ENCODE measurements around the gene CPA5.

Gene CPA5

DNA sequence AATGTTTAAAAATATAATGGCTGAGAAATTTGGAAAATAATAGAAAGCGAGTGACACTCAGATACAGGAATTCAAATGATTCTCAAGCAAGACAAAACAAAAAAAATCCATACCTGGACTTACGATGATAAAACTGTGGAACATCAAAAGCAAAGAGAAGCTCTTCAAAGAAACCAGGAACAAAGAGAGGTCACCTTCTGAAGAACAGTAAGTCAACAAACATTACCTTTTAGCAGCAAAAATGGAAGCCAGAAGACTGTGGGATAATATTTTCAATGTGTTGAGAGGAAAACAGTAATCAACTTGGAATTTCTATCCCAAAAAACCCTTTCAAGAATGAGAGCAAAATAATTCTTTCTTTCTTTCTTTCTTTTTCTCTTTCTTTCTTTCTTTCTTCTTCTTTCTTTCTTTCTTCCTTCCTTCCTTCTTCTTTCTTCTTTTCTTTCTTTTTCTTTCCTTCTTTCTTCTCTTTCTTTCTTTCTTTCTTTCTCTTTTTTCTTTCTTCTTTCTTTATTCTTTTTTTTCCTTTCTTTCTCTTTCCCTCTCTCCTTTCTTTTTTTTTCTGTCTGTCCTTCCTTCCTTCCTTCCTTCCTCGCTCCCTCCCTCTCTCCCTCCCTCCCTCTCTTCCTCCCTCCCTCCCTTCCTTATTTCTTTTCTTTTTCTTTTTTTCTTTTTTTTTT, 1.8 kb upstream of the CPA5 start:
- Histone ChIP-seq H3K27me3 (ENCODE audit: low read depth) (no peaks in the 10 kb centered on the region), H3K36me3 (replicated peaks) (no peaks in the 10 kb centered on the region), H3K9me3 (no peaks in the 10 kb centered on the region), H3K4me3 (no peak overlapping the region), H3K4me1 (peaks cover 11% of the 10 kb centered on the region)
- DNase-seq (ENCODE audit: low spot score in 2 of 2), result no peak
- in situ Hi-C loops (cut with MboI; ENCODE audit: low sequenced_read_pairs), result no loop called here

DNA sequence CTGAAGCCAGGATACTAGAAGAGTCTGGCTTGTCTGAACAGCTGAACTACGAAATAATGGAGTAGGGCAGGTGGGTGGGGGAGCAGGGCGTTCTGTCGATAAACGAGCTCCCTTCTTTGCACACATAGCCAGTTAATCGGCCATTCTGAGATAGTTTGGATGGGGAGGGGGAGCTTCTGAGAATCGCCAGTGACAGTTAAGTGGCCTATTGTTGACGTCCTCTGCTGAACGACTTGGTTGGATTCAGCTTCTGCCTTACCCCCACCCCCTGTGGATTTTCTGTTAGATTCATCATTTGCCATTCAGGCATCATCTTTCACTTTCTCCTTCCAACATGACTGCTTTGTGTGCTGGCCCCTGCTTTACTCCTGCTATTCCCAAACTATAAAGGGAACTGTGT, 520 bp downstream of the CPA5 start:
- no peak for DNase-seq (ENCODE audit: low spot score in 2 of 2)
- no peak overlapping the region for H3K4me3 ChIP-seq
- in situ Hi-C loops (cut with MboI; ENCODE audit: low sequenced_read_pairs), result no loop called here
- no peaks in the 10 kb centered on the region for H3K36me3 ChIP-seq (replicated peaks)
- peaks cover 11% of the 10 kb centered on the region for H3K4me1 ChIP-seq
- no peaks in the 10 kb centered on the region for H3K9me3 ChIP-seq
- no peaks in the 10 kb centered on the region for H3K27me3 ChIP-seq (ENCODE audit: low read depth)

DNA sequence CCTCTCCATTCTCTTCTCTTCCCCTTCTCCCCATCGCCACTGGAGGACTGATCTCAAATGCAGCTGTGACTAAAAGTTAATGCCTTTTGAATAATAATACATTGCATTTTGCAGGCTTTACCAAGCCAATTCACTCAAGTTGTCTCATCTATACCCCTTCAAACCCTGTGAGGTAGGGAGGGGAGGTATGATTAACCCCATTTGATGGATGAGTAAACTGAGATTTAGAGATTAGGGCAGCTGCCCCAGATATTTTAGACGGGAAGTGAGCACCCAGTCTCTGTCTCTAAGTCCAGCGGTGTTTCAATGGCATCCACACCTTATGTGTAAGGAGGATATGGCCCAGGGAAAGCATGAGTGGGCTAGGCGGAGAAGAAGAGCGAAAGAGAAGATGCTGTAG, 1.1 kb downstream of the CPA5 start:
- no peaks in the 10 kb centered on the region for H3K36me3 ChIP-seq (replicated peaks)
- DNase-seq (ENCODE audit: low spot score in 2 of 2), result peak in 1 of 2 experiments; percentile 24
- H3K9me3 ChIP-seq, result no peaks in the 10 kb centered on the region
- peaks cover 11% of the 10 kb centered on the region for H3K4me1 ChIP-seq
- in situ Hi-C loops (cut with MboI; ENCODE audit: low sequenced_read_pairs), result no loop called here
- H3K4me3 ChIP-seq, result no peak overlapping the region
- H3K27me3 ChIP-seq (ENCODE audit: low read depth), result no peaks in the 10 kb centered on the region

GRCh38 chr7:130346177-130346905, 1.7 kb downstream of the CPA5 start:
- Histone ChIP-seq H3K9me3 (no peaks in the 10 kb centered on the region), H3K4me3 (no peak overlapping the region), H3K4me1 (peaks cover 11% of the 10 kb centered on the region), H3K27me3 (ENCODE audit: low read depth) (no peaks in the 10 kb centered on the region), H3K36me3 (replicated peaks) (no peaks in the 10 kb centered on the region)
- no peak for DNase-seq (ENCODE audit: low spot score in 2 of 2)
- in situ Hi-C loops (cut with MboI; ENCODE audit: low sequenced_read_pairs), result no loop called here

- no peaks in the 10 kb centered on the region for H3K36me3 ChIP-seq (replicated peaks)
- peaks cover 11% of the 10 kb centered on the region for H3K4me1 ChIP-seq
- in situ Hi-C loops (cut with MboI; ENCODE audit: low sequenced_read_pairs), result no loop called here
- H3K4me3 ChIP-seq, result no peak overlapping the region
- no peaks in the 10 kb centered on the region for H3K27me3 ChIP-seq (ENCODE audit: low read depth)
- no peaks in the 10 kb centered on the region for H3K9me3 ChIP-seq
- no peak for DNase-seq (ENCODE audit: low spot score in 2 of 2)
These were observed 2.3 kb downstream of the CPA5 start for GRCh38 chr7:130346941-130347340.

DNA sequence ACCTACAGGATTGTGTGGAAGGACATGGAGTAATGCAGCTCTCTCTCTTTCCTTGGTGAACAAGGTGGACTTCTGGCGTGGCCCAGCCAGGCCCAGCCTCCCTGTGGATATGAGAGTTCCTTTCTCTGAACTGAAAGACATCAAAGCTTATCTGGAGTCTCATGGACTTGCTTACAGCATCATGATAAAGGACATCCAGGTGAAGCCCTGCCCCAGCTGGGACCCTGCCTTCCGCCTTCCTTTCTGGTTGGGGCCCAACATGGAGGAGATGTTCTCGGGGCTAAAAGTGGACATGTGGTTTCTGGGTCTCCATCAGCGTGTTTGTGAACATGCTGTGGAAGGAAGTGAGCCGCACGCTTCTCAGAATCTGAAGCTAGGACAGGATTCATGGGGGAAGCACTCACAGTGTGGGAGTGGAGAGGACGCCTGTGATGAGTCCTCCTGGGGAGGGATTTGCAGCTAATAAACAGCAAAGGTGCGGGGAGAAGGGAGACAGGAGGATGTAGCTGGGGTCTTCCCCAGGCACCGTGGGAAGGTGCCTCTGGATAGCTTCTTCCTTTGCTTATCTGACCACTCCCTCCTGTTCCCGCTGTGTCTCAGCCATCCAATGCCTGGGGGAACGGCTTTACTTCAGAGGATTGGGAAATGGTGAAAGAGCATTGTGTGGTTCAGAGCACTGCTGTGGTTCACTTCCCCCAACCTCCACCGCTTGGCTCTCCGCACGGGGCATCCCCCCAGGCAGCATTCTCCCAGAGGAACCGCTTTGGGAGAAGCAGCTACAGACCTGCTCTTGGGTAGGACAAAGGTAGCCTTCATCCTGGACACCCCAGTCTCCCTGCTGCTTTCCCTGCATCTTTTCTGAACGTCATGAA, 5.5 kb downstream of the CPA5 start:
- Histone ChIP-seq H3K4me1 (peaks cover 4% of the 10 kb centered on the region), H3K27me3 (ENCODE audit: low read depth) (no peaks in the 10 kb centered on the region), H3K9me3 (no peaks in the 10 kb centered on the region), H3K36me3 (replicated peaks) (no peaks in the 10 kb centered on the region), H3K4me3 (no peak overlapping the region)
- no peak for DNase-seq (ENCODE audit: low spot score in 2 of 2)
- in situ Hi-C loops (cut with MboI; ENCODE audit: low sequenced_read_pairs), result no loop called here

DNA sequence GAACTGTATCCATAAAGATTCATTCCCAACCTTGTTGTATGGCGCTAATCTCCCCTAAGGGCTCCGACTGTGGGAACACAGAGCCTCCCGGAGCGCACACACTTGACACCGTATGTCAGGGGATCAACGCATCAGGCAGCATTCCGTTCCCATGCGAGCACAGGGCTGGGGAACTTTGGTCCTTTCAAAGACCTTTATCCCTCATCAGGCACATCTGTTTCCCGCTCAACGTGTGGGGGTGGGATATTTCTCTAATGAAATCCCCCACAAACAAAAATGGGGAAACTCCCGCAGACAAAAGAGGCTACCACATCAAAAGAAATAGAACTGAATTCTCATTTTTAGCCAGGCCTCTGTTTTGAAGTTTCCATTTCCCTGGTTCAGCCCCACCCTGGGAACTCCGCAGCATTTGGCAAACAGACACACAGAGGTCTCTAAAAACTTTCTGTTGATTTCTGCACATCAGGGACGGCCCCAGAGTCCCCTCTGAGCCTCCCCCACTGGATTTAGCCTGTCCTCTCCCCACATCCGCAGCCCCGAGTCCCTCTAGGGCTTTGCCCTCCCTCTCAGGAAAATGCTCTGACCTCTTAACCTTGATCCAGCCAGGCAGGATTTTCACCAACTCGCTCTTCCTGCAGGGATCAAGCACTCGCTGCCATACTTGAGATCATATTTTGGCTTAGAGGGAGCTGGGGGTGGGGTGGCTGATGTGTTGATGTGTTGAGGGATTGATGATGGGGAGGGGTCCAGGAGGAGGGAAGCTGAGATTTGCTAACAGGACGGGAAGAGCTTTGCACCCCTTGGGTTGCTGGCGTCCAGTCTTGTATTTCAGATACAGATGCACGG, 6.6 kb downstream of the CPA5 start:
- Histone ChIP-seq H3K27me3 (ENCODE audit: low read depth) (no peaks in the 10 kb centered on the region), H3K4me1 (no peaks in the 10 kb centered on the region), H3K4me3 (no peak overlapping the region), H3K9me3 (no peaks in the 10 kb centered on the region), H3K36me3 (replicated peaks) (no peaks in the 10 kb centered on the region)
- in situ Hi-C loops (cut with MboI; ENCODE audit: low sequenced_read_pairs), result no loop called here
- DNase-seq (ENCODE audit: low spot score in 2 of 2), result no peak

DNA sequence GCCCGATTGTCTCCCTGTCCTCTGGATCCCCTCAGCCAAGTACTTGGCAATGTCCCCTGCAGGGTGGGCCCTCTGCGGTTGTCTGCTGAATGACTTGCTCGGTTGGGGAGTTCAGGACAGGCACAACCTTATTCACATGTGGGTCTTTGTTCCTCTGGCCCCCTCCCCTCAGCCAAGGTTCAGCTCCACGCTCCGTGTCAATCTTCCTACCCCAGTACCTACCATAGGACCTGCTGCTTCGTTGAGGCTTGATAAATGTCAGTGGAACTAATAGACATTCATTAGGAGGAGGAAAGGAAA, 7.1 kb downstream of the CPA5 start:
- Histone ChIP-seq H3K9me3 (no peaks in the 10 kb centered on the region), H3K4me3 (no peak overlapping the region), H3K4me1 (no peaks in the 10 kb centered on the region), H3K36me3 (replicated peaks) (no peaks in the 10 kb centered on the region), H3K27me3 (ENCODE audit: low read depth) (no peaks in the 10 kb centered on the region)
- in situ Hi-C loops (cut with MboI; ENCODE audit: low sequenced_read_pairs), result no loop called here
- DNase-seq (ENCODE audit: low spot score in 2 of 2), result no peak

GRCh38 chr7:130352194-130353074, 7.8 kb downstream of the CPA5 start:
- Histone ChIP-seq H3K4me3 (no peak overlapping the region), H3K36me3 (replicated peaks) (no peaks in the 10 kb centered on the region), H3K4me1 (no peaks in the 10 kb centered on the region), H3K27me3 (ENCODE audit: low read depth) (no peaks in the 10 kb centered on the region), H3K9me3 (no peaks in the 10 kb centered on the region)
- no peak for DNase-seq (ENCODE audit: low spot score in 2 of 2)
- in situ Hi-C loops (cut with MboI; ENCODE audit: low sequenced_read_pairs), result no loop called here

DNA sequence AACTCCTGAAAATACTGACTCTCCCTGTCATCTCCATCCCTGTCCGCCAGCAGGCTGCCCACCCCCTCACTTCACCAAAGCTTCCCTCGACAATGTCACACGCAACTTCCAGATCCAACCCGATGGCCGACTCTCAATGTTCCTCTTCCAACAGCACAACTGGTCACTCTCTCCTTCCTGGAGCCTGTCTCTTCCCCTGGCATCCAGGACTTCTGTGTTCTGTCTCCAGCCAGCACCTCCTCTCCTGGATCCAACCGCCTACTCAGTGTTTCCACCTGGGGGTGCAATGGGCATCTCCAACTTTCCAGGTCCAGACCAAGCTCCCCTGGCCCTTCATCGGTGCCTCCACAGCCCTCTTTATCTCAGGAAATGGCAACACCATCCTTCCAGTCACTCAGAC, 8.6 kb downstream of the CPA5 start:
- DNase-seq (ENCODE audit: low spot score in 2 of 2), result no peak
- Histone ChIP-seq H3K27me3 (ENCODE audit: low read depth) (no peaks in the 10 kb centered on the region), H3K4me3 (no peak overlapping the region), H3K4me1 (no peaks in the 10 kb centered on the region), H3K9me3 (no peaks in the 10 kb centered on the region), H3K36me3 (replicated peaks) (no peaks in the 10 kb centered on the region)
- in situ Hi-C loops (cut with MboI; ENCODE audit: low sequenced_read_pairs), result no loop called here

DNA sequence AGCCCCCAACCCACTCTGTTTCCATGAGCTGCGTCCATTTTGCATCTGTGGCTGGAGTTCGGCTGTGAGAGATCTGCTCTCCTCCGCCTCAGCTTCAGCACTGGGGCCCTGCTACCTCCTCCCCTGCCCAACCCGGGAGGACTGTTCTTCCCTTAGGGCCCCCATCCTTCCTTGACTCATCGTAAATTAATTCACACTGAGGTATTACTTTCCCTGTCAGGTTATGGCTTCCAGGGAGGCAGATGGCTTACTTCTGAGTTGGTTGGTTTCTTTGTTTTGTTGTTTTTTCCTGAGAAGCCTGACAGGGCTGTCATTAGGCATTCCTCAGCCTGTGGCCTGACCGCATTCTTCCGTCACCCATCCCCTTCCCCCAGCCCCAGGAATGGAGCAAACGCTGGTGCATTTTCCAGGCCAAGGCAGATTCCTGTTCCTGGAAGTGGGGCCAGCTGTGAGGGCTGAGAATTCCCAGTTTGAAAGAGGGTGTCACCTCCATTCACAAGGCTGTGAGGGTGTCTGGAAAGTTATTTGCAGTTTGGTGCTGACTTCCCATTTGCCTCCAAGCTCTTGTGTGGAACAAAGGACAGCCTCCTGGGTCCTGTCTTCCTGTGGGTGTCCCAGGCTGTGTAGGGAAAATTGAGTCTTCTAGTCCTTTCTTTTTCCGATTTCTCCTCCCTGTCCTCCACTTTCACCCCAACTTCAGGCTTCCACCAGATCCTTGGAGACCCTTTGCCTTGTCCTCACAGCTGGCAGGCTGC, 11.7 kb downstream of the CPA5 start:
- no peaks in the 10 kb centered on the region for H3K4me1 ChIP-seq

GRCh38 chr7:130356876-130357611, 12.4 kb downstream of the CPA5 start:
- in situ Hi-C loops (cut with MboI; ENCODE audit: low sequenced_read_pairs), result no loop called here
- no peaks in the 10 kb centered on the region for H3K4me1 ChIP-seq
- no peaks in the 10 kb centered on the region for H3K27me3 ChIP-seq (ENCODE audit: low read depth)
- H3K36me3 ChIP-seq (replicated peaks), result no peaks in the 10 kb centered on the region
- no peak overlapping the region for H3K4me3 ChIP-seq
- 0 out of 2 replicates have a peak, but pooled peaks cover 3% of the 10 kb centered on the region for H3K9me3 ChIP-seq
- DNase-seq (ENCODE audit: low spot score in 2 of 2), result no peak

More for the DNA sequence above, 11.7 kb downstream of the CPA5 start:
- in situ Hi-C loops (cut with MboI; ENCODE audit: low sequenced_read_pairs), result no loop called here
- H3K27me3 ChIP-seq (ENCODE audit: low read depth), result no peaks in the 10 kb centered on the region
- no peaks in the 10 kb centered on the region for H3K36me3 ChIP-seq (replicated peaks)
- H3K9me3 ChIP-seq, result 0 out of 2 replicates have a peak, but pooled peaks cover 3% of the 10 kb centered on the region
- H3K4me3 ChIP-seq, result no peak overlapping the region
- peak in 1 of 2 experiments; percentile 51 for DNase-seq (ENCODE audit: low spot score in 2 of 2)
